HEK293 (cell line): Measurements from ENCODE around the gene IFNL3.
"Not testable (repeated sequence)": the region's sequence is repeated elsewhere in the genome, so short reads cannot be mapped to it uniquely, and the experiment has no call there.

ENCODE experiments used
- CTCF ChIA-PET: fragments of 350-600 bp; formaldehyde crosslinking; extraction: SDS; loops from one replicate; lab custom pipeline; 2021; ENCODE audit warnings: antibody characterized with exemption; lab: Yijun Ruan, JAX
- POLR2A ChIA-PET: fragments of 300-600 bp; formaldehyde crosslinking; extraction: SDS; loops from one replicate; lab custom pipeline; 2020; ENCODE audit warnings: antibody characterized with exemption, inconsistent platforms; lab: Yijun Ruan, JAX
- H3K27ac ChIP-seq: fragments of 200-500 bp; sonication (Bioruptor generic); 2 replicates; pipeline ENCODE4 v1.5.1; 2014; ENCODE audit warnings: low read depth, low read length, control low read depth, inconsistent platforms; ENCODE audit errors: extremely low read depth
- H3K36me3 ChIP-seq, 2 experiments: fragments of 200-500 bp in 1 of 2; sonication (Bioruptor generic) in 1 of 2; 1 replicate in 1 of 2; 2 replicates in 1 of 2; pipeline ENCODE4 v1.5.1; 2014 to 2017; ENCODE audit warnings: inconsistent platforms in 2 of 2, low read length in 2 of 2; ENCODE audit not compliant: control insufficient read depth in 2 of 2, insufficient read depth in 1 of 2
- H3K4me1 ChIP-seq: fragments of 200-500 bp; sonication (Bioruptor generic); 2 replicates; pipeline ENCODE4 v1.5.1; 2014; ENCODE audit warnings: mild to moderate bottlenecking, low read length, inconsistent platforms; ENCODE audit not compliant: control insufficient read depth, insufficient read depth
- H3K4me3 ChIP-seq: 2 replicates; pipeline ENCODE4 v1.5.1; 2011; ENCODE audit warnings: low read depth, mild to moderate bottlenecking, control low read depth, low read length, moderate library complexity
- H3K9me3 ChIP-seq: fragments of 200-500 bp; sonication (Bioruptor generic); 2 replicates; pipeline ENCODE4 v1.5.1; 2014; ENCODE audit warnings: low read depth, low read length, inconsistent platforms; ENCODE audit not compliant: control insufficient read depth, insufficient read depth
- EGR2 ChIP-seq: fragments of 450-650 bp; formaldehyde crosslinking; IDR thresholded peaks from 2 replicates; pipeline ENCODE4 v1.5.1; 2016; ENCODE audit warnings: low read depth, missing biosample characterization, missing genetic modification characterization
- FEZF1 ChIP-seq: fragments of 450-650 bp; formaldehyde crosslinking; IDR thresholded peaks from 2 replicates; pipeline ENCODE4 v1.5.1; 2016; ENCODE audit warnings: missing biosample characterization, missing genetic modification characterization
- GFI1B ChIP-seq: fragments of 450-650 bp; formaldehyde crosslinking; IDR thresholded peaks from 2 replicates; pipeline ENCODE4 v1.5.1; 2016; ENCODE audit warnings: missing biosample characterization, missing genetic modification characterization
- SP7 ChIP-seq: fragments of 450-650 bp; formaldehyde crosslinking; IDR thresholded peaks from 2 replicates; pipeline ENCODE4 v1.5.1; 2016; ENCODE audit warnings: missing biosample characterization, missing genetic modification characterization
- TRIM28 ChIP-seq: IDR thresholded peaks from 2 replicates; pipeline ENCODE4 v1.6.1; 2011; ENCODE audit warnings: low read length, control low read depth, borderline replicate concordance
- ZFHX2 ChIP-seq: fragments of 450-650 bp; formaldehyde crosslinking; conservative IDR thresholded peaks from 2 replicates; pipeline ENCODE4 v1.5.1; 2016; ENCODE audit warnings: missing biosample characterization, missing genetic modification characterization
- ZNF174 ChIP-seq: fragments of 450-650 bp; formaldehyde crosslinking; IDR thresholded peaks from 2 replicates; pipeline ENCODE4 v1.5.0; 2017; ENCODE audit warnings: missing biosample characterization, mild to moderate bottlenecking, missing genetic modification characterization
- ZNF19 ChIP-seq: fragments of 450-650 bp; formaldehyde crosslinking; IDR thresholded peaks from 2 replicates; pipeline ENCODE4; 2016; ENCODE audit warnings: missing biosample characterization, missing genetic modification characterization, low read depth
- ZNF221 ChIP-seq: fragments of 450-650 bp; formaldehyde crosslinking; IDR thresholded peaks from 2 replicates; pipeline ENCODE4 v1.5.1; 2017; ENCODE audit warnings: missing biosample characterization, missing genetic modification characterization, borderline replicate concordance
- ZNF324 ChIP-seq: fragments of 450-650 bp; formaldehyde crosslinking; IDR thresholded peaks from 2 replicates; pipeline ENCODE4 v1.5.1; 2016; ENCODE audit warnings: missing biosample characterization, missing genetic modification characterization
- ZNF558 ChIP-seq: fragments of 450-650 bp; formaldehyde crosslinking; IDR thresholded peaks from 2 replicates; pipeline ENCODE4 v1.5.1; 2016; ENCODE audit warnings: missing biosample characterization, missing genetic modification characterization
- ZNF600 ChIP-seq: fragments of 450-650 bp; formaldehyde crosslinking; IDR thresholded peaks from 2 replicates; pipeline ENCODE4 v1.5.1; 2016; ENCODE audit warnings: missing biosample characterization, missing genetic modification characterization
- ZNF621 ChIP-seq: fragments of 450-650 bp; formaldehyde crosslinking; IDR thresholded peaks from 2 replicates; pipeline ENCODE4 v1.5.1; 2017; ENCODE audit warnings: missing biosample characterization, missing genetic modification characterization
- ZNF629 ChIP-seq: fragments of 450-650 bp; formaldehyde crosslinking; IDR thresholded peaks from 2 replicates; pipeline ENCODE4 v1.5.1; 2017; ENCODE audit warnings: missing biosample characterization, missing genetic modification characterization
- ZNF707 ChIP-seq: fragments of 450-650 bp; formaldehyde crosslinking; IDR thresholded peaks from 2 replicates; pipeline ENCODE4 v1.5.1; 2016; ENCODE audit warnings: missing biosample characterization, missing genetic modification characterization
- TF ChIP-seq, protein P1 (sequence below): fragments of 450-650 bp; formaldehyde crosslinking; IDR thresholded peaks from 2 replicates; pipeline ENCODE4 v1.5.1; 2016; ENCODE audit warnings: missing biosample characterization, missing genetic modification characterization
- TF ChIP-seq, protein P2 (sequence below): fragments of 450-650 bp; formaldehyde crosslinking; IDR thresholded peaks from 2 replicates; pipeline ENCODE4 v1.5.1; 2016; ENCODE audit warnings: missing biosample characterization, missing genetic modification characterization
- TF ChIP-seq, protein P3 (sequence below): fragments of 450-650 bp; formaldehyde crosslinking; IDR thresholded peaks from 2 replicates; pipeline ENCODE4 v1.5.1; 2016; ENCODE audit warnings: missing biosample characterization, missing genetic modification characterization
- TF ChIP-seq, protein P4 (sequence below): fragments of 450-650 bp; formaldehyde crosslinking; IDR thresholded peaks from 2 replicates; pipeline ENCODE4 v1.5.1; 2017; ENCODE audit warnings: missing biosample characterization, missing genetic modification characterization

The IFNL3 gene

DNA sequence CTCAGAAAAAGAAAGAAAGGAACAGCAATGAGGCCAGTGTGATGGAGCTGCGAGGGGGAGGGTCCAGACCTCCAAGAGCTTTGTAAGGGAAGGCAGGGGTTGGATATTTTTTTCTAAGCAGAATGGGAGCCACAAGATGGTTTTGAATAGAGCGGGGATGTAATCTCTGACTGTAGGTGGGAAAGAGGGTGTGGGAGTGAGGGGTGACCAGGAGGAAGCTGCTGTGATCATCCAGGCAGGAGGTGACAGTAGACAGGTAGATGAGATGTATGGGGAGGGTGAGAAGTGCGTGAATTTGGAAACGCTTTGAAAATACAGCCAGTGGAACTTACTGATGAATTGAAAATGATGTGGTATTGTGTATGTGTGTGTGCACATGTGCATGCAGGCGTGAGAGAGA is 30.8 kb upstream of the IFNL3 start:
- Histone ChIP-seq H3K9me3 (no peaks in the 10 kb centered on the region), H3K36me3 (no peaks in the 10 kb centered on the region; a peak in 1 of 3 replicates), H3K4me3 (no peak overlapping the region), H3K4me1 (no peaks in the 10 kb centered on the region), H3K27ac (no peak overlapping the region)
- POLR2A ChIA-PET = no interaction called here
- TF ChIP-seq, protein P1, sequence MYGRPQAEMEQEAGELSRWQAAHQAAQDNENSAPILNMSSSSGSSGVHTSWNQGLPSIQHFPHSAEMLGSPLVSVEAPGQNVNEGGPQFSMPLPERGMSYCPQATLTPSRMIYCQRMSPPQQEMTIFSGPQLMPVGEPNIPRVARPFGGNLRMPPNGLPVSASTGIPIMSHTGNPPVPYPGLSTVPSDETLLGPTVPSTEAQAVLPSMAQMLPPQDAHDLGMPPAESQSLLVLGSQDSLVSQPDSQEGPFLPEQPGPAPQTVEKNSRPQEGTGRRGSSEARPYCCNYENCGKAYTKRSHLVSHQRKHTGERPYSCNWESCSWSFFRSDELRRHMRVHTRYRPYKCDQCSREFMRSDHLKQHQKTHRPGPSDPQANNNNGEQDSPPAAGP = no peak
- peak; percentile 74 for TF ChIP-seq ZFHX2
- TF ChIP-seq EGR2 (tag by site-specific recombination) = peak; percentile 80
- CTCF ChIA-PET = interaction anchor here (0.6 to 2.0 kb wide), 2 partner anchors 52 to 805 kb away, joined by 5 to 8 read pairs; no protein-coding TSS in a partner anchor

DNA sequence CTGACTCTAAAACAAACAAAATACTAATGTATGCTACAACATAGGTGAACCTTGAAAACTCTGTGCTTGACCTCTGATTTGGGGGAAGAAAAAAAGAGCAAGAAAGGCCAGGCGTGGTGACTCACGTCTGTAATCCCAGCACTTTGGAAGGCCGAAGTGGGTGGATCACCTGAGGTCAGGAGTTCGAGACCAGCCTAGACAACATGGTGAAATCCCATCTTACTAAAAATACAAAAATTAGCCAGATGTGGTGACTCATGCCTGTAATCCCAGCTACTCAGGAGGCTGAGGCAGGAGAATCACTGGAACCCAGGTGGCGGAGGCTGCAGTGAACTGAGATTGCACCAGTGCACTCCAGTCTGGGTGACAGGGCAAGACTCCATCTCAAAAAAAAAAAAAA is 29.1 kb upstream of the IFNL3 start:
- POLR2A ChIA-PET = not testable (repeated sequence)
- TF ChIP-seq GFI1B (tag by site-specific recombination) (0 out of 2 replicates have a peak, but pooled peaks have one; percentile 16), SP7 (tag by site-specific recombination) (peak; percentile 46; the same call in 1 of the 2 replicates), ZFHX2 (peak; percentile 26; the same call in 1 of the 2 replicates)
- CTCF ChIA-PET = interaction anchor here (1.2 to 2.0 kb wide), 2 partner anchors 22 to 53 kb away, joined by 3 to 8 read pairs; partner anchors contain the start of gene IFNL1

DNA sequence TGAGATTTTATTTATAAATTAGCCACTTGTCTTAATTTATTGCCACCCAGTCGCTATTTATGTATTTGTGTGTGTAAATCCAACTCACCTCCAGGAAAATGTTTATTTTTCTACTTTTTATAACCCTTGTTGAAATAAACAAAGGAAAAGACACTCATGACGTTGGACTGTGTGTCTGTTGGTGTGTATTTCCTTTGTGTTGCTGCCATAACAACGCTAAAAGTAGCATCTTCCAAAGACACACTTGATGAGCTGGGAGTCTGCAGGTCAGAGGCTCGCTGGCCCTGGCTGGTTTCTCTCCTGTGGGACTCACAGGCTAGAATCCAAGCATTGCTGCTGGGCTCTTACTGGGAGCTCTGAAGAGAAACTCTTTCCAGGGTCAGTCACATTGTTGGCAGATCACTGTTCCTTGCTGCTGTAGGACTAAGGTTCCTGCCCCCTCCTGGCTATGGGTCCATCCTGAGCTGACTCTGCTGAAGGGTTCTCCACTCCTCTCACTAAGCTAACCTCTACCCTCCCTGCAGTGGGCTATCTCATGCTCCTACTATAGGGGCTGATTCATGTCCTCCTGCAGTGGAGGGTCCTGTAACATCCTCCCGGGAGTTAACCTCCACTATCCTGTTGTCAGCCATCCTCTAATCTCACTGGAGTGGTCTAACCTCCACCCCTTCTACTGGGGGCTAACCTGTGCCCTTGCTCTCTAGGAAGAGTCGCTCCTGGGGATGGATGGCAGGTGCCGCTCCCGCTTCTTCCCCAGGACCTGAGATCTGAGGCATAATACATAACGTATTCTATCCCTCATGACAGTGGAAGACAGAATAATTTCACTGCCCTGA is 25.4 kb upstream of the IFNL3 start:
- H3K4me1 ChIP-seq = peaks cover 5% of the 10 kb centered on the region
- H3K27ac ChIP-seq = no peak overlapping the region
- ChIA-PET CTCF (interaction anchor here (0.6 to 1.4 kb wide), 4 partner anchors 9 to 1035 kb away, joined by 3 read pairs; no protein-coding TSS in a partner anchor), POLR2A (no interaction called here)
- H3K4me3 ChIP-seq = no peak overlapping the region
- TF ChIP-seq ZNF324 (tag by site-specific recombination) = no peak
- no peak for TF ChIP-seq ZNF221 (tag by site-specific recombination)
- no peak for TF ChIP-seq ZNF19 (tag by site-specific recombination)
- TF ChIP-seq, protein P2, sequence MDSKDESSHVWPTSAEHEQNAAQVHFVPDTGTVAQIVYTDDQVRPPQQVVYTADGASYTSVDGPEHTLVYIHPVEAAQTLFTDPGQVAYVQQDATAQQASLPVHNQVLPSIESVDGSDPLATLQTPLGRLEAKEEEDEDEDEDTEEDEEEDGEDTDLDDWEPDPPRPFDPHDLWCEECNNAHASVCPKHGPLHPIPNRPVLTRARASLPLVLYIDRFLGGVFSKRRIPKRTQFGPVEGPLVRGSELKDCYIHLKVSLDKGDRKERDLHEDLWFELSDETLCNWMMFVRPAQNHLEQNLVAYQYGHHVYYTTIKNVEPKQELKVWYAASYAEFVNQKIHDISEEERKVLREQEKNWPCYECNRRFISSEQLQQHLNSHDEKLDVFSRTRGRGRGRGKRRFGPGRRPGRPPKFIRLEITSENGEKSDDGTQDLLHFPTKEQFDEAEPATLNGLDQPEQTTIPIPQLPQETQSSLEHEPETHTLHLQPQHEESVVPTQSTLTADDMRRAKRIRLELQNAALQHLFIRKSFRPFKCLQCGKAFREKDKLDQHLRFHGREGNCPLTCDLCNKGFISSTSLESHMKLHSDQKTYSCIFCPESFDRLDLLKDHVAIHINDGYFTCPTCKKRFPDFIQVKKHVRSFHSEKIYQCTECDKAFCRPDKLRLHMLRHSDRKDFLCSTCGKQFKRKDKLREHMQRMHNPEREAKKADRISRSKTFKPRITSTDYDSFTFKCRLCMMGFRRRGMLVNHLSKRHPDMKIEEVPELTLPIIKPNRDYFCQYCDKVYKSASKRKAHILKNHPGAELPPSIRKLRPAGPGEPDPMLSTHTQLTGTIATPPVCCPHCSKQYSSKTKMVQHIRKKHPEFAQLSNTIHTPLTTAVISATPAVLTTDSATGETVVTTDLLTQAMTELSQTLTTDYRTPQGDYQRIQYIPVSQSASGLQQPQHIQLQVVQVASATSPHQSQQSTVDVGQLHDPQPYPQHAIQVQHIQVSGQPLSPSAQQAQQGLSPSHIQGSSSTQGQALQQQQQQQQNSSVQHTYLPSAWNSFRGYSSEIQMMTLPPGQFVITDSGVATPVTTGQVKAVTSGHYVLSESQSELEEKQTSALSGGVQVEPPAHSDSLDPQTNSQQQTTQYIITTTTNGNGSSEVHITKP (tag by site-specific recombination) = no peak
- no peak for TF ChIP-seq ZNF707 (tag by site-specific recombination)
- TF ChIP-seq ZNF558 = no peak
- TF ChIP-seq ZFHX2 = peak; percentile 51; the same call in 1 of the 2 replicates
- no peak for TF ChIP-seq ZNF621 (tag by site-specific recombination)
- TF ChIP-seq ZNF600 (tag by site-specific recombination) = peak; percentile 33; the same call in 1 of the 2 replicates
- TF ChIP-seq, protein P3, sequence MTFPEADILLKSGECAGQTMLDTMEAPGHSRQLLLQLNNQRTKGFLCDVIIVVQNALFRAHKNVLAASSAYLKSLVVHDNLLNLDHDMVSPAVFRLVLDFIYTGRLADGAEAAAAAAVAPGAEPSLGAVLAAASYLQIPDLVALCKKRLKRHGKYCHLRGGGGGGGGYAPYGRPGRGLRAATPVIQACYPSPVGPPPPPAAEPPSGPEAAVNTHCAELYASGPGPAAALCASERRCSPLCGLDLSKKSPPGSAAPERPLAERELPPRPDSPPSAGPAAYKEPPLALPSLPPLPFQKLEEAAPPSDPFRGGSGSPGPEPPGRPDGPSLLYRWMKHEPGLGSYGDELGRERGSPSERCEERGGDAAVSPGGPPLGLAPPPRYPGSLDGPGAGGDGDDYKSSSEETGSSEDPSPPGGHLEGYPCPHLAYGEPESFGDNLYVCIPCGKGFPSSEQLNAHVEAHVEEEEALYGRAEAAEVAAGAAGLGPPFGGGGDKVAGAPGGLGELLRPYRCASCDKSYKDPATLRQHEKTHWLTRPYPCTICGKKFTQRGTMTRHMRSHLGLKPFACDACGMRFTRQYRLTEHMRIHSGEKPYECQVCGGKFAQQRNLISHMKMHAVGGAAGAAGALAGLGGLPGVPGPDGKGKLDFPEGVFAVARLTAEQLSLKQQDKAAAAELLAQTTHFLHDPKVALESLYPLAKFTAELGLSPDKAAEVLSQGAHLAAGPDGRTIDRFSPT (tag by site-specific recombination) = no peak
- no peak for TF ChIP-seq ZNF174
- TF ChIP-seq ZNF629 (tag by site-specific recombination) = 0 out of 2 replicates have a peak, but pooled peaks have one; percentile 18
- TF ChIP-seq FEZF1 (tag by site-specific recombination) = peak; percentile 55
- TF ChIP-seq, protein P4, sequence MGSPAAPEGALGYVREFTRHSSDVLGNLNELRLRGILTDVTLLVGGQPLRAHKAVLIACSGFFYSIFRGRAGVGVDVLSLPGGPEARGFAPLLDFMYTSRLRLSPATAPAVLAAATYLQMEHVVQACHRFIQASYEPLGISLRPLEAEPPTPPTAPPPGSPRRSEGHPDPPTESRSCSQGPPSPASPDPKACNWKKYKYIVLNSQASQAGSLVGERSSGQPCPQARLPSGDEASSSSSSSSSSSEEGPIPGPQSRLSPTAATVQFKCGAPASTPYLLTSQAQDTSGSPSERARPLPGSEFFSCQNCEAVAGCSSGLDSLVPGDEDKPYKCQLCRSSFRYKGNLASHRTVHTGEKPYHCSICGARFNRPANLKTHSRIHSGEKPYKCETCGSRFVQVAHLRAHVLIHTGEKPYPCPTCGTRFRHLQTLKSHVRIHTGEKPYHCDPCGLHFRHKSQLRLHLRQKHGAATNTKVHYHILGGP (tag by site-specific recombination) = 0 out of 2 replicates have a peak, but pooled peaks have one; percentile 33
- TF ChIP-seq TRIM28 = no peak
- TF ChIP-seq, all 188 proteins: peak for 5
- H3K36me3 ChIP-seq = no peaks in the 10 kb centered on the region
- no peaks in the 10 kb centered on the region for H3K9me3 ChIP-seq

More for the DNA sequence above, 29.1 kb upstream of the IFNL3 start:
- H3K36me3 ChIP-seq, H3K4me1 ChIP-seq, H3K27ac ChIP-seq, H3K4me3 ChIP-seq, H3K9me3 ChIP-seq: not testable (repeated sequence)

DNA sequence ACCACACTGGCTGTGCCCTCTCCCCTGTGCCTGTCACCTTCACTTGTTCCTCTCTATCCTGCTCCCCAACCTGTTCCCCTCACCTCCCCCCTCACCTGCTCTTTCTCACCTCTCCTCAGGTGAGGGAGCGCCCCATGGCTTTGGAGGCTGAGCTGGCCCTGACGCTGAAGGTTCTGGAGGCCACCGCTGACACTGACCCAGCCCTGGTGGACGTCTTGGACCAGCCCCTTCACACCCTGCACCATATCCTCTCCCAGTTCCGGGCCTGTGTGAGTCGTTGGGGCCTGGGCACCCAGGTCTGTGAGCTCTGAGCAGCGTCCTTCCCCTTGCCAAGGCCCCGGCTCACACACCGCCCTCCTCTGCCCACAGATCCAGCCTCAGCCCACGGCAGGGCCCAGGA is 24.6 kb upstream of the IFNL3 start:
- CTCF ChIA-PET, H3K4me3 ChIP-seq, H3K9me3 ChIP-seq, H3K4me1 ChIP-seq, POLR2A ChIA-PET, H3K27ac ChIP-seq, H3K36me3 ChIP-seq: not testable (repeated sequence)
